Stimulated activated naive CD8-positive, alpha-beta T cell treated with anti-CD3 and anti-CD28 coated beads, Interleukin-15, Interleukin-2, amounts not matched to agents 100 ng/mL and 50 ng/mL, for 24 hours (primary cell): ENCODE data around the gene TRAF1.

Source experiments
- H3K27ac Mint-ChIP-seq: one replicate; pipeline ENCODE4 v1.8.0; 2021; ENCODE audit warnings: mild to moderate bottlenecking, mixed read lengths
- H3K27me3 Mint-ChIP-seq: one replicate; pipeline ENCODE4 v1.8.0; 2021; ENCODE audit warnings: mixed read lengths
- H3K36me3 Mint-ChIP-seq: one replicate; pipeline ENCODE4 v1.8.0; 2021; ENCODE audit warnings: low read depth, mixed read lengths
- H3K4me1 Mint-ChIP-seq: one replicate; pipeline ENCODE4 v1.8.0; 2021; ENCODE audit warnings: low read depth, mixed read lengths
- H3K4me3 Mint-ChIP-seq: one replicate; pipeline ENCODE4 v1.8.0; 2021; ENCODE audit warnings: mild to moderate bottlenecking, mixed read lengths
- H3K9me3 Mint-ChIP-seq: one replicate; pipeline ENCODE4 v1.8.0; 2021; ENCODE audit warnings: mixed read lengths

The TRAF1 gene

GRCh38 chr9:120855827-120856670 lies 70.5 kb downstream of the TRAF1 start:
- Mint-ChIP-seq H3K4me3 (no peak overlapping the region), H3K9me3 (no peaks in the 10 kb centered on the region), H3K36me3 (peaks cover 67% of the 10 kb centered on the region), H3K4me1 (no peaks in the 10 kb centered on the region), H3K27ac (no peak overlapping the region), H3K27me3 (no peaks in the 10 kb centered on the region)

DNA sequence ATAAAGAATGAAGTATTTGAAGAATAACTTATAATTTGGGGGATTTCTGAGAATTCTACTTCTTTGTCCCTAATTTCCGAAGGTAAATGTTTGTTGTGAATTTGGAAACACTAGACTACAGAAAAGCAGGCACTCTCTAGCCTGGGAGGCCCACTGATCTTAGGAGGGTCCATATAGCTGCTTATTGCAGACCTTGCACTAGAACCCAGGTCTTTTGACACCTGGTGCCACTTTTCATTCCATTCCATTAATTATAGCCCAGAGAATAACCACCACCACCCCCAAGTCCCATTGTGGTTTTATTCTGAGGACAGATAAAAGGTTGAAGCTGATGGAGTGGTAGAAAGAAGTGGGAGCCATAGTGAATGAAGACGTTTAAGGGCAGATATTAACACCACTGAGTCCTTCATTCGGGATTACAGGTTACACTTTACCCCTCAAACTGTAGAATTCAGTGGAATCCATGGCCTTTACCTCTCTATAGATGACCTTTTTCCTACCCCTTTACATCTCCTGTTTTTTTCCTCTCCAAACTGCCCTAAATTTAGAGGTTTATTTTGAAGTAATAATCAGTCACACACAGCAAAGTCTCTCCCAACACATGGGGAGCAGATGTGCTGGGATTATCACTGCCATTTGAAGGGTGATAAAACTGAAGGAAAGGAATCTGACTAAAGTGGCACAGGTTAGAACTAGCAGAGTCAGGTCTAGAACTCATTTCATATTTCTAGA lies 71.8 kb downstream of the TRAF1 start:
- H3K4me3 Mint-ChIP-seq = no peak overlapping the region

GRCh38 chr9:120853198-120853597 lies 73.4 kb downstream of the TRAF1 start:
- no peaks in the 10 kb centered on the region for H3K9me3 Mint-ChIP-seq
- no peak overlapping the region for H3K27ac Mint-ChIP-seq
- H3K4me3 Mint-ChIP-seq = no peak overlapping the region
- peaks cover 40% of the 10 kb centered on the region for H3K36me3 Mint-ChIP-seq
- H3K27me3 Mint-ChIP-seq = no peaks in the 10 kb centered on the region
- peaks cover 3% of the 10 kb centered on the region for H3K4me1 Mint-ChIP-seq

More for the DNA sequence above, 71.8 kb downstream of the TRAF1 start:
- Mint-ChIP-seq H3K4me1 (no peaks in the 10 kb centered on the region), H3K27ac (peak overlapping the region; percentile 54), H3K27me3 (no peaks in the 10 kb centered on the region), H3K9me3 (no peaks in the 10 kb centered on the region), H3K36me3 (peaks cover 54% of the 10 kb centered on the region)
